ENCODE measurements around the gene MYO7B. TPM values are rescaled to one million over a fixed set of nuclear protein-coding genes. Genes with fewer than 3 reads are reported as not detected.

MYO7B gene
- total RNA-seq, 1 experiment from 2014 or later: 0.05 TPM

GRCh38 chr2:127531221-127531648 lies 4.2 kb upstream of the MYO7B start:
- CTCF ChIA-PET: no interaction called here
- TF ChIP-seq CTCF (IDR thresholded peaks at IDR 0.05; ENCODE audit: unreplicated experiment): no peak
- H3K27ac Mint-ChIP-seq (ENCODE audit: unreplicated experiment): no peak overlapping the region
- H3K9me3 Mint-ChIP-seq (ENCODE audit: low read depth, unreplicated experiment): no peaks in the 10 kb centered on the region
- H3K4me3 Mint-ChIP-seq (ENCODE audit: low read depth, unreplicated experiment): no peak overlapping the region
- BruUV-seq (replicated peaks): no TSS peak
- peaks cover 12% of the 10 kb centered on the region for H3K36me3 Mint-ChIP-seq (ENCODE audit: insufficient read depth, unreplicated experiment)
- intact Hi-C loops (cut with micrococcal nuclease; ENCODE audit: unreplicated experiment): no loop called here
- DNase-seq: no peak
- H3K27me3 Mint-ChIP-seq (ENCODE audit: unreplicated experiment): no peaks in the 10 kb centered on the region
- H3K4me1 Mint-ChIP-seq (ENCODE audit: low read depth, unreplicated experiment): peaks cover 21% of the 10 kb centered on the region

GRCh38 chr2:127532296-127532695 lies 3.2 kb upstream of the MYO7B start:
- no peak overlapping the region for H3K4me3 Mint-ChIP-seq (ENCODE audit: low read depth, unreplicated experiment)
- no TSS peak for BruUV-seq (replicated peaks)
- peaks cover 16% of the 10 kb centered on the region for H3K4me1 Mint-ChIP-seq (ENCODE audit: low read depth, unreplicated experiment)
- peaks cover 7% of the 10 kb centered on the region for H3K27me3 Mint-ChIP-seq (ENCODE audit: unreplicated experiment)
- no peaks in the 10 kb centered on the region for H3K9me3 Mint-ChIP-seq (ENCODE audit: low read depth, unreplicated experiment)
- no peak for DNase-seq
- TF ChIP-seq CTCF (IDR thresholded peaks at IDR 0.05; ENCODE audit: unreplicated experiment): no peak
- CTCF ChIA-PET: no interaction called here
- no peak overlapping the region for H3K27ac Mint-ChIP-seq (ENCODE audit: unreplicated experiment)
- intact Hi-C loops (cut with micrococcal nuclease; ENCODE audit: unreplicated experiment): no loop called here
- peaks cover 2% of the 10 kb centered on the region for H3K36me3 Mint-ChIP-seq (ENCODE audit: insufficient read depth, unreplicated experiment)

- BruUV-seq (replicated peaks): no TSS peak
- TF ChIP-seq CTCF (IDR thresholded peaks at IDR 0.05; ENCODE audit: unreplicated experiment): no peak
- Mint-ChIP-seq H3K4me3 (ENCODE audit: low read depth, unreplicated experiment) (no peak overlapping the region), H3K27me3 (ENCODE audit: unreplicated experiment) (peaks cover 42% of the 10 kb centered on the region), H3K36me3 (ENCODE audit: insufficient read depth, unreplicated experiment) (no peaks in the 10 kb centered on the region), H3K9me3 (ENCODE audit: low read depth, unreplicated experiment) (no peaks in the 10 kb centered on the region), H3K27ac (ENCODE audit: unreplicated experiment) (no peak overlapping the region), H3K4me1 (ENCODE audit: low read depth, unreplicated experiment) (no peaks in the 10 kb centered on the region)
- CTCF ChIA-PET: interaction anchor here (0.5 kb wide), 1 partner anchor 185 kb away, joined by 4 read pairs; no protein-coding TSS in a partner anchor
- intact Hi-C loops (cut with micrococcal nuclease; ENCODE audit: unreplicated experiment): no loop called here
- no peak for DNase-seq
Measured at GRCh38 chr2:127535918-127536317, 435 bp downstream of the MYO7B start.

- Mint-ChIP-seq H3K4me3 (ENCODE audit: low read depth, unreplicated experiment) (no peak overlapping the region), H3K27ac (ENCODE audit: unreplicated experiment) (no peak overlapping the region), H3K27me3 (ENCODE audit: unreplicated experiment) (peaks cover 47% of the 10 kb centered on the region), H3K36me3 (ENCODE audit: insufficient read depth, unreplicated experiment) (no peaks in the 10 kb centered on the region), H3K9me3 (ENCODE audit: low read depth, unreplicated experiment) (no peaks in the 10 kb centered on the region), H3K4me1 (ENCODE audit: low read depth, unreplicated experiment) (no peaks in the 10 kb centered on the region)
- DNase-seq: no peak
- no TSS peak for BruUV-seq (replicated peaks)
- TF ChIP-seq CTCF (IDR thresholded peaks at IDR 0.05; ENCODE audit: unreplicated experiment): no peak
- intact Hi-C loops (cut with micrococcal nuclease; ENCODE audit: unreplicated experiment): no loop called here
- CTCF ChIA-PET: interaction anchor here (0.6 kb wide), 1 partner anchor 87 kb away, joined by 6 read pairs; no protein-coding TSS in a partner anchor
Measured at GRCh38 chr2:127536707-127537541, 1.4 kb downstream of the MYO7B start.

All from Calu3 (cell line).